HG02852 (cell line): ENCODE data around the gene KIZ.

ENCODE experiments used
- ATAC-seq: cut with Tn5 transposase; IDR thresholded peaks from one replicate; pipeline ENCODE4 v1.9.1; 2021; ENCODE audit warnings: mild to moderate bottlenecking, moderate library complexity; ENCODE audit not compliant: unreplicated experiment

The KIZ gene

DNA sequence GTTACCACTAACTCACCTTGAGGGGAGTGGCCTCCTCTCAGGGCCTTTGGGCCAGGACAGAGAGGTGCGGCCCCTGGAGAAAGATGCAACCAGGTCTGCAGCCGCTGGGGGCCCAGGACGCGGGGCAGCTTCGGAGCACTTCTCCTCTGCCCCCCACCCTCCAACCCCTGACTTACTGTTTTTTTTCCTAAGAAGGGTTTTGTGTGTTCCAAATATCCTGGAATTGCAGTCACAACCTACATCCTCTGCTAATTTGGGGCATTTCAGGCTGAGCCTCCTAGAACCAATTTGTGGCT, 21.5 kb upstream of the KIZ start:
- no peak for ATAC-seq

- ATAC-seq = no peak
Measured at GRCh38 chr20:21104921-21105320, 21.0 kb upstream of the KIZ start.

DNA sequence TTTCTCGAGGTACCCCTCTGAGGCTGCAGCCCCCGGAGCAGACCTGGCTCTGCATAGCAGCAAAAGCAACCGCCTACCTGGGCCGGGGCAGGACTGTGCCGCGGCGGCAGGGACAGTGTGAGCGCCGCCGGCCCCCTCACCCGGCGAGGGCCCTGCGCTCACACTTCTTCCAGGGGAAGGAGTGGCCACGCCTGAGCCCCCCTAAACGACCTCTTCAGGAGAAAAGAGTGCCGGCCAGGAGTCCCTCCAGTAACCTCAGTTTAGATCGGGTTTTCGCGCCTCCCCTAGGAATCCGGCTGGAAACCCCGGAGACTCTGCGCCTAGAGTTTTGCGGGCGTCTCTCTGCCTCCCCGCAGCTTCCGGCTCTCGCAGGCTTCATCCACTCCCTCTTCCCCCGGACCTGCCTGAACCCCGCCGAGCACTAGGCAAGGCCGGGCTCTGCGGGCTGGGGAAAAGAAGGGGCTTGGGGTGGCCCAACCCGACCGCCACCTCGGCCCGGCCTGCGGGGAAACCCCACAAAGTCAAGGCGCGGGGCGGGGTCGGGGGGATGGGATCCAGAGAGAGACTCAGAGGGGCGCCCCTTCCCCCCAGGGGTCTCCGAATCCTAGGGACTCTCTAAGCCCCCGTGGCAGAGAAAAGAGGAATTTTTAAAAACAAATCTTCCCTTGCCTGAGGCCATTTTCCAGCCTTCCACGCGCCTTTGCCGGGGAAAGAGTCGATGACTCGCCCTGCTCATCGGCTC, 20.3 kb upstream of the KIZ start:
- no peak for ATAC-seq

- ATAC-seq = no peak
Measured at GRCh38 chr20:21106171-21107017, 19.5 kb upstream of the KIZ start, which contains the start of gene LINC00237. Gene LINC00237 (minus strand): TSS chr20:21106358.

GRCh38 chr20:21109144-21109543, 16.7 kb upstream of the KIZ start:
- no peak for ATAC-seq

- no peak for ATAC-seq
Measured at GRCh38 chr20:21110811-21111210, 15.1 kb upstream of the KIZ start.

DNA sequence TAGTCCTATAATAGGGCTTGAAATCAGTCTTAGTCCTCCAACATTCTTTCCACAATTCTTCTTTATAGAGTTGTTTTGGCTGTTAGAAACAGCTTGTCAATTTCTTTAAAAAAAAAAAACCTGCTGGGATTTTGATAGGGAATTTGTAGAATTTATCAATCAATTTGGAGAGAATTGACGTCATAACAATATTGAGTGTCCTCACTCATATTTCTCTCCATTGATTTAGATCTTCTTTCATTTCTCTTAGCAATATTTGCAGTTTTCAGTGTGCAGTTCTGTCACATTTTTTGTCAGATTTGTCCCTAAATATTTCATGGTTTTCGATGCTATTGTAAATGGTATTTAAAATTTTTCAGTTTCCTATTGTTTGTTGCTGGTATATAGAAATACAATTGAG, 14.5 kb upstream of the KIZ start:
- ATAC-seq = no peak

DNA sequence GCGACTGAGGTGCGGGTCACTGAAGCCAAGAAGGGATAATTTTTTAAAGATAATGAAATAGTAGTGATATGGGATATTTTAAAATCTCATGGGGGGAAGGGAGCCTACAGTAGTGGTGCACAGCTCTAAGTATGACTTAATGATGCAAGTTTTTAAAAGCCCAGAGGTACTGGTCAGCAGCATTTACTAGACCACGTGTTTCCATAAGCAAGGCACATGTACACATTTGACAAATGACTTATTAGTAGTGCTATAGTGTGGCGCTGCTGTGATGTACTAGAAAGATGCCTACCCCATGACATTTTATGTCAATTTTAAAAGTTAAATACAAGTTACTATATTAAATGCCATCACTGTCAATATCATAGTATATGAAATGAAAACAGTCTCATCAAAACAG, 12.2 kb upstream of the KIZ start:
- no peak for ATAC-seq

GRCh38 chr20:21114584-21114983, 11.3 kb upstream of the KIZ start:
- ATAC-seq = no peak

DNA sequence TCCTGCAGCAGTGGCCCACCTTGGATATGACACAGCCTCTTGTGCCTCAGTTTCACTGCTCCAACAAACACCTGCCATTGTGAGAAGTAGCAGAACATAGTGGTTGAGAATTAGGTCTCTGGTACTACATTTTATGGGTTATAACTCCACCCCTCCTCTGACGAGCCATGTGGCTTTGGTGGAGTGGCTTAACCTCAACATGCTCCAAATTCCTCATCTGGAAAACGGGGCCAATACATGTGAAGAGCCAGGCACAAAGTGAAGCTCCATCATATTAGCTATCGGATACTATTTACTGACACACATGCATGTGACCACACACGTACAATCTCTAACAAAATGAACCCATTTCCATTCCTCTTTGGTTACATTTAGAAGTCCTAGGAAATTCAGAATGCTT, 8.4 kb upstream of the KIZ start:
- ATAC-seq = no peak

GRCh38 chr20:21118138-21118537, 7.7 kb upstream of the KIZ start:
- ATAC-seq = no peak

GRCh38 chr20:21118782-21119181, 7.1 kb upstream of the KIZ start:
- no peak for ATAC-seq

DNA sequence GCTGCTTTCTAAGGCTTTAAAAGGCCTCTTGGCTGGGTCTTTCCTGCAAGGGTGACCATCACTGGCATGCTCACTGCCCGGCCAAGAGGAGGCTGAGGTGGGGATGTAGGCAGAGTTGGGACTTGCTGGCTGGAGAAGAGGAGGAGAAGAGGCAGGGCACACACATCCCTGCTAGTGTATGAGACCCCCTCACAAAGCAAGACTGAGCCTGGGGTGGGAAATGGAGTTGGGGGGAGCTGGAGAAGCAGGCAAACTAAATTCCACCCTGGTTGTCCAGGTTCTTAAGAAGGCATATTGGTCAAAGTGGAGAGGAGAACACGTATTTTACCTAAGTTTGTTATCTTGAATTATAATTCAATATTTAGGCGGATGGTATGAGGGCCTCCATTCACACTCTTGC, 1.7 kb upstream of the KIZ start:
- ATAC-seq = no peak

- ATAC-seq = peak; percentile 18
Measured at GRCh38 chr20:21125072-21125848, 622 bp upstream of the KIZ start.

DNA sequence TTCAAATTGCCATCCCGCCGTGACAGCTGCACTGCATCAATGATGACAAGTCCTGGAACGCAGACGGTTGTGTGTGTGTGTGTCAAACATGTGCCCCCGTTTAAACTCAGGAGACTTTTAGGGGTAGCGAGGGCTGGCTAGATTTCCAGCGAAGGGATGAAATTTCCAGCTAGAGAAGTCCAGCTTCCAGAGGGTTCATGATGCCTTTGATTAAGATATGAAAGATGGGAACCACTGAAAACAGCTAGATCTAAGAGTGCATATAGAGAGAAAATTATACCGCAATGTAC, 644 bp downstream of the KIZ start:
- no peak for ATAC-seq

DNA sequence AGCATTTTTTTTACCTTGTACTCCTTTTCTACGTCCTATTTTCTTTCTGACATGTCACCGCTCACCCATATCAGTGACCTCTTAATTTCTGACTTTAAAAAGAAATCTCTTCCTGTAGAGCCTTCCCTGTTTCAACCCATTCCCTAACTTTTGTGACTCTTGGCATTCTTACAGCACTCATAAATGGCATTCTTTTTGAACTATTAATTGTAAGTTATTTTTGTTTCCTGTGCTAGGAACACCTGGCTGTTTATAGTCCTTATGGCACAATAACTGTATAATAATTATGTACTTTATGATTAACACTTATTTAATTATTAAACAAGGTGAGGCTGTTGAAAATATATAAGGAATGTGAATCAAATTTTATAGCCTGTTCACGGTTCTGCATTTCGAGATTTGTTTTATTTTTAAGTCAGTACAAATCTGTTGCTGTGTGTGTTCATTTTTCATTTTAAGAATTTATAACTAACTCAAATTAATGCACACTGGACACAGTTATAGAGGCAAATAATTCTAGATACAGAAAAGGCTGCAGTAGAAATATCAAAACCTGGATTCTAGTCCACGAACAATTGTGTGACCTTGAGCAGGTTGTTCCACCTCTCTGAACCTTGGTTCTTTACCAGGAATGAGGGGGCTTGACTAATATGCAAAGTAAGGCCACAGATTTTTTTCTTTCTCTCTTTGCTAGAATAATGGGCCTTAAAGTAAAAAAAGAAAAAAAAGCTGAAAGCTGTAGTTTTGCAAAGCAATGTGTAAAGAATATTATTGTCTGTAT, 1.5 kb downstream of the KIZ start:
- ATAC-seq = no peak

GRCh38 chr20:21129861-21130260, 4.0 kb downstream of the KIZ start:
- no peak for ATAC-seq

DNA sequence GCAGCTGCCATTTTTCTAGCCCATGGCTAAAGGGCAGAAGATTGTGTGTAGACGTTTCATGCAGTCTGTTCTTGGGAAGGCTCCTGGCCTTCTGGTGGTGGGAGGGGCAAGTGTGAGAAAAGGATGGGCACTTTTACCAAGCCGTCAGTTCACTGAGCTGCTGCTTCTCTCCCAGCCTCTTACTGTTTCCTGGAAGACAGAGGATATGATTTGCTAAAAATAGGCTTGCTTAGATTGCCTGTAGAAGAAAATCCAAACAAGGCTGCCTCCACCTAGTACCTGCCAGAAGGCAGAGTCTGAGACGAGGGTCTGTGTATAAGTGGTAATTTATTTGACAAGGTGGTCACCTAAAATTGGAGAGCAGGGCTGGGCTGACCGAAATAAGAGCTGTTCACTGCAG, 7.5 kb downstream of the KIZ start:
- ATAC-seq = no peak

DNA sequence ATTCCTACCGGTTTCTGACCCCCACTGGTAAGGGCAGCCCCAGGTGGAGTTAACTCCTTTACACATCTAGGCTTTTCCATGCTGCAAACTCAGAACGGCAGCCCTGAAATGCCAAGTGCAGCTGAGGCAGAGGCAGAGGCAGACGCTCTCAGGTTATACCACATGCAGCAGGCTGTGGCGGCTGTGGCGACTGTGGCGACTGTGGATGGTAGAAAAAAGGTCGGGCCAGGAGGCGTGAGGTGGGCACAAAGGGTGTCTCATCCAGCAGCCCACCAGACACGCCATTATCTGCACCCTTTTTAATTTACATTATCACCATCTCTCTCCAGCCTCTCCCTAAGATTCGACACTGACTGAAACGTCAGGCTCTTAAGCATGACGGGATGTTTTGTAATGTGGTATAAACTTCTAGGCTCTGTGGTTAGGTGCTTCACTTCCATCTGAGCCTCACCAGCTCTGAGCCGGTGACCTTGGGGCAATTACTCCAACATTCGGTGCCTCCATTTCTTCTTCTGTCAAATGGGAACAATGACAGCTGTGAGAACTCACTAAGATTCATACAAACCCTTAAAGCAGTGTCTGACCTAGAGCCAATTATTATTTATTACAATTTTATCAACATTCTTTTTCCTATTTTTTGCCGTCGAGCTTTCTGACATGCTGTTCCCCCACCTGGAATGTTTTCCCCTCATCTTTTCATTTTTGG, 8.2 kb downstream of the KIZ start:
- no peak for ATAC-seq

GRCh38 chr20:21134883-21135493, 9.1 kb downstream of the KIZ start:
- no peak for ATAC-seq
